ENCODE measurements around the gene NAGLU.

Gene NAGLU

DNA sequence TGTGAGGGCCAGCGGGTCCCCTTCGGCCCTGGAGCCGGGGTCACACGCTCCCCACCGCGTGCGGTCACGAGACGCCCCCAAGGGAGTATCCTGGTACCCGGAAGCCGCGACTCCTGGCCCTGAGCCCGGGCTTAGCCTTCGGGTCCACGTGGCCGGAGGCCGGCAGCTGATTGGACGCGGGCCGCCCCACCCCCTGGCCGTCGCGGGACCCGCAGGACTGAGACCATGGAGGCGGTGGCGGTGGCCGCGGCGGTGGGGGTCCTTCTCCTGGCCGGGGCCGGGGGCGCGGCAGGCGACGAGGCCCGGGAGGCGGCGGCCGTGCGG, at the start of gene NAGLU:
TSS of gene NAGLU (plus strand) at position 194 of the 324 bp plus-strand sequence. CDS start at position 226, 32 bp downstream.
- peak; percentile 66 to 96 for DNase-seq

DNA sequence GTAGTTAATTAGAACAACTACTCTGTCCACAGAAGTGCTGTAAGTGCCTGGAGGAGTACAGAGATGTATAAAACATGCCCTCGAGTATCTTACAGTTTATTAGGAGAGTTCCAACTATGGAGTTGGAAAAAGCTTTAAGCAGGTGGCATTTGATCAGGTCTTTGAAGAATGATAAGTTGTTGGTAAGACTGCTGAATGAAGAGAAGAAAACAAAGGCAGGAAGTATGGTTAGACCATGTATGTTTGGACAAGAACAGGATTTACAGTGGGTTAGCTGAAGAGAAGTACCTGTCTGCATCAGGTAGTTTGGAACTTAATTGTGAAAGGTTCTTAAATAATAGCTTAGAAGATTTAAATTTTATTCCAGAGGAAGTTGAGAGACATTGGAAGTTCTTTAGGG, 48.0 kb upstream of the NAGLU start:
- no peak for DNase-seq

DNA sequence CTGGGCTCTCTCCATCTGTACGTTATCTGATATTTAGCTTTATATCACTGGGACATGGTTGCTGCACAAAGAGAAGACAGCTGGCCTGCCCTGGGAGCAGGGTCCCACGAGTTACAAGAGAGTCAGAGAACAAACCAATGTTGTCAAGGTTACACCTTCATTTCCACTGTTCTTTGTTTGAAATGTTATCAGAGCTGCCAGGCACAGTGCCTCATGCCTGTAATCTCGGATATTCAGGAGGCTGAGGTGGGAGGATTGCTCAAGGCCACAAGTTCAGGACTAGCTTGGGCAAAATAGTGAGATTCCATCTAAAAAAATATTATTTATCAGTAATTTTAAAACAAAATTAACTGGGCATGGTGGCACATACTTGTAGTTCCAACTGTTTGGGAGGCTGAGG, 42.7 kb upstream of the NAGLU start:
- DNase-seq = no peak

DNA sequence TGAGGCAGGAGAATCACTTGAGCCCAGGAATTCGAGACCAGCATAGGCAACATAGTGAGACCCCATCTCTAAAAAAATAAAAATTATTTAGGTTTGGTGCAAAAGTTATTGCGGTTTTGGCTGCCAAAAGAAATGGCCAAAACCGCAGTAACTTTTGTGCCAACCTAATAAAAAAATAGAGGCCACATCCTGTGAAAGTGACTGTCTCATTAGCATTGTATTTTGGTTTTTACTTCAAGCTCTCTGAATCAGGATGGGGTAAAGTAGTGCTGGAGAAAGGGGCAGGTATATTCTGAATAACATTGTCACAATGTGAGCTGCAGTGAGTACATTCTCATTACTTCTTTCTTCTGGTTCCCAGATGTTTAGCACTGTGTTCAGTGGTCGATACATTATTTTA, 41.4 kb upstream of the NAGLU start:
- no peak for DNase-seq

DNA sequence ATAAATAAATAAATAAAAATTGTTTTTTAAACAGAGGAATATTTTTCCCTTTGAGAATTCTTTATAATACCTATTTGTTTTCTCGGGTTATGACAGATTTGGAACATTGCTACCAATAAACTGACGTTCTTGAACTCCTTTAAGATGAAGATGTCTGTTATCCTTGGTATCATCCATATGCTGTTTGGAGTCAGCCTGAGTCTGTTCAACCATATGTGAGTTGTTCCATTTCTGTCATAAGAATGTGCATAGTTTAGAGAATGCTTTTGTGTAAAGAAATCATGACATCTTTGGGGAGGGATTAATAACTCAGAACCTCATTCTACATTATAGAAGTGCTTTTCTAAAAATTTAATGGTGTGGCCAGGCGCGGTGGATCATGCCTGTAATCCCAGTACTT, 37.2 kb upstream of the NAGLU start:
- no peak for DNase-seq

DNA sequence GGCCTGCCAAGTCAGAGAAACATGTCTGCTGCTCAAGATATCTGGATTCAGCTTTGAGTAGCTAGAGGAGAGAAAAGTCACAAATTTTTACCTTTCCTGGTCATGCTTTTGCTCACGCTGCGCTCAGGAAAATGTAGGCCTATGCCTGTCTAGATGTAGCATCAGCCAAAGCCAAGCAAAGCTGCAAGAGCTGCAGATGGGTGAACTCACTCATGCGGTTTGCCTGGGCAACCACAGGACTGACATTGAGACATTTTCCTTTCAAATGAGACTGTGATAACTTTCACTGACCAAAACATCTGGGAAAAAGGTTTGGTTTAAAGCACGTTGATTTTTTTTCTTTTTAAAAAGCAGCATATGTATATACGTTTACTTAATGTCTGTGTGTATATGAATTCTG, 34.0 kb upstream of the NAGLU start:
- DNase-seq = no peak

DNA sequence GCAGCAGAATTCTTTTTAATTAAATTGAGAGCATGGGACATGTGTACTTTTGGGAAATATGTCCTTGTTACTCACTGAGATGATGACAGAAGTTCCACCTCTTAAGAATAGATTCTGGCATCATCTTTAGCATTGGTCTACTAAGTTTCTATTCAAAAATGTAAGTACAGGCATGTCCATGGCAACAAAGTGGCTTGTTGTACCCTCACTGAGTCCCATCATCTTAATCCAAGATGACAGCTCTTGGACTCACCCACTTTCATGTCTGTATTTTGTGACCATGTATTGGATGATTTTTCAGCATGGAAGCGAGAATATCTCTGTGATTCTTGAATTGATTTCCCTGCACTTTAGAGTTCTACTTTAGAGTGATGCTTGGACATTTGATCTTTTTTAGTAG, 33.1 kb upstream of the NAGLU start:
- no peak for DNase-seq

DNA sequence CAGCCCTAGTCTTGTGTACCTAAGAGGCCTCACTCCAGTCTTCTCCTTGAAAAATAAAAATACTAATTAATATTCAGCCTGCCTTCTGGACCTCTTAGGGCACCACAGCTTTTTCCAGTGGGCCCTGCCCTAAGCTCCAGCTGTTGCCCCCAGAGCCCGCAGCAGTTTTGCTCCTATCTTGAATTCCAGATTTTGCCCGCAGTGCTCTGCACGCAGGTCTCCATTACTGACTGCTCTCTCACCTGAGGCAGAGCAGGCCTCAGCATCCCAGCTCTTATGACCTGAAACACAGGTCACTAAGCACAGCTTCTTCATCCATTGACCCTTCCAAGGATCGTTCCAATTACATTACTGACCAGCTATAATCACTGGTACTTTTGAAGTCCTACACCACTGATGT, 28.4 kb upstream of the NAGLU start:
- no peak for DNase-seq

DNA sequence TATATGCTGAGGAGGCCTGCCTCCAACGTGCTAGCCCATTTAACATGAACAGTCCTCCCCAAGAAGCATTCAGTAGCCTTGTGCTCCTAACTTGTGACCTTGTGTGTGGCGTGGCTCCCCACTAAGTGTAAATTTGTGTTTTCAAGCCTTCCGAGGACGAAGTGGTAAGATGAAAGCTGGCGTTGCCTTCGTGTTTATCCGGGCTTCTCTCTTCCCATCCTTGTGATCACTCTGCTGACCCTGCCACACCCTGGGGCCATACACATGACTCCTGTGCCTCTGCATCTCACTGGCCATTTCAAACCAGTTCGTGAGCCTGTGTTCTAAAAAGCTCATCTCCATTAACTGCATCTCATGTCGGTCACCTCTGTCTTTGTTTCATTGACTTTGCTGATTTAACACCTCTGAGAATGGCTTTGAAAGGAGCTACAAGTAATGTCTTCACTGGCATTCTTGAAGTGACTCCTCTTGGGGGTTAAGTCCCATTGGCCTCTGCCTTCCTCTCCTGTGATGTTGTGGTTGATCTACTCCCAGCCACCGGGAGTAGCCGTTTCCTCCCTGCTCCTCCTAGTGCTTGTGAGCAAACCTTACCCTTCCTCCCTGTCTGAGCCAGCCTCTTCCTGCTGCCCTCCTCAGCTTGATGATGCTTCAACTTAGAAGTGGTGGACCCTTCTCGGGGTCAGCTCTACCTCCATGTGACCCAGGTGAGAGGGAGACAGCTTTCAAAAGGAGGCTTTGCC, 27.4 kb upstream of the NAGLU start:
- no peak for DNase-seq

DNA sequence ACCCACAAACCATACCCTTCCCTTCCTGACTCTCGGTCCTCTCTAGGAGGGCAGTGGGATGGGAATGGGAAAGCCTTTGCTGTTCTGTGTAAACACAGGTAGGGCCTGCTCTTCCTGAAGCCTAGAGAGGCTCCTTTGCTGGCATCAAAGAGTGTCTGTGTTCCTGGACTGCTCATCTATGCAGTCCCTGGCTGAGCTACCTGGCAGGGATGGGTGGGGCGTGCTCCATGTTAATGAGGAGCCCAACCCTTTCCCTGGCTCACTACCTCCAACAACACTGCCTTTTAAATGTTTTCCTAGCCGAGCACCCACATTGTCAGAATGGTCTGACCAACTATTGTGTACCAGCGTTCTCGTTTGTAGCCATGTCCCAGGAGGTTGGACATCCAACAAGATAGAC, 26.6 kb upstream of the NAGLU start:
- no peak for DNase-seq

DNA sequence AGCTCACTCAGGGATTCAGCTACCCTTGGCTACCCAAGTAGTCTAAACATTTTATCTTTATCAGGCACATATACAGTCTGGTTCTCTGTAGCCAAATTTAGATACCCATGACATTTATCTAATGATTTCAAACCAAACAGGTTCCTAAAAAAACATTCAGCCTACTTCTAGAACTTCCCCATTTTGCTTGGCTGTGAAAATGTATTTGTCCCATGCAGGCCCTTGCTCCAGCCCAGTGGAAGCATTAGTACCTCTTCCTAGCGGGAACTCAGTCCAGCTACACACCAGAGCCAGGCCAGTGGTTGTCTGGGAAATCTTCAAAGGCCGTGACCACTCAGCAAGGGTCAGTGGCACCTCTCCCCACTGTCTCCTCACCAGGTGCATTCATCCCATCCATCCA, 26.2 kb upstream of the NAGLU start:
- no peak for DNase-seq

DNA sequence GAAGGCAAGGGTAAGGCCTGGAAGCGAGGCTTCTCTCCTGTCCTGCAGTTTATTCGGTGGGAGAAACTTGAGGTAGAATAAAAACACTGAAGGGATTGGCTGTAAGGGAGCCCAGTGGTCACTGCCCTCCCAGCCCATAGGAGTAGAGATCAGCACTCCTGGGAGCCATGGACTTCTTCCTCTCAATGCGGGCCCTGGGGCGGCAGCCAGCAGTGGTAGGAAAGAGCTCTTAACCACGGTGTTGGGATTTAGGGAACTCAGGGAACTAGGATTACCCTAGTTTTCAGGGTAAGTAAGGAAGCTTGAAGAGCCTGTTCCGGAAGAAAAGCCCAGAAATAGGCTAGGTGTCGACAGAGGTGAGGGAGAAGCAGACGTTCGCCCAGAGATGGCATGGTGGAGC, 23.8 kb upstream of the NAGLU start:
- DNase-seq = no peak

DNA sequence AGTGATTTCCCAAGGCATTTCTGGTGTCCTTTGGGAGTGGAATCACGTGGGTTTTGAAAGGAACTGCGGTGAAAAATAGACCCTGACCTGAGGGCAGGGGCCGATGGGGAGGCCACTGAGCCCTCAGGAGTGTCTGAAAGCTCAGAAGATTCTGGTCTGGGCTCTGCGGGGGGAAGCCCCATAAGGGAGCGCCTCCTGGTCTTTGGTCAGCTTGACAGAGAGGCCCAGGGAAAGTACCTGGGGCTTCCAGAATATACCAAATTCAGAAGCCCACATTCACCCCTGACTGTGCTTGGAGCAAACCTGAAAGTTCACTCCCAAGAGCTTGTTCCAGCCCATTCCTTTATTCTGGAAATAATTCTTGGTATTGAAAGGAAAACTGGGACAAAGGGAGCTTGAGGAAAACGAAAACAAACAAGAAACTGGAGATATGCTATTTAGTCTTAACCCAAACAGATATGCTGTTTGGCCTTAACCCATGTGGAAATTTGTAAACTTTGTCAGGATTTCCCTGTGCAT, 23.2 kb upstream of the NAGLU start:
- no peak for DNase-seq

DNA sequence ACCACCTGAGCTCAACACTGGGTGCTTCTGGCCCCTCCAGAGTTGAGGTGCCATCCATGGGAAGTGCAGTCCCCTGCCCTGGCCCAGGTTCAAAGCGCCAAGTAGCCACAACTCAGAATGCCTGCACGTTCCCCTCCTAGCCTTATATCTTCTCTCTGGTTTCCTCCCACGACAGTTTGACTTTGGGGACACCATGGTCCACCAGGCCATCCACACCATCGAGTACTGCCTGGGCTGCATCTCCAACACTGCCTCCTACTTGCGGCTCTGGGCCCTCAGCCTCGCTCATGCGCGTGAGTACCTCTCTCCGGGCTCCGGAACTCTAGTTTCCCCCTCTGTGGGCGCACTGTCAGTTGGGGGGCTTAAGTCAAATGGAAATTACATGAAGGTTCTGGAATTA, 22.4 kb upstream of the NAGLU start:
- DNase-seq = no peak

DNA sequence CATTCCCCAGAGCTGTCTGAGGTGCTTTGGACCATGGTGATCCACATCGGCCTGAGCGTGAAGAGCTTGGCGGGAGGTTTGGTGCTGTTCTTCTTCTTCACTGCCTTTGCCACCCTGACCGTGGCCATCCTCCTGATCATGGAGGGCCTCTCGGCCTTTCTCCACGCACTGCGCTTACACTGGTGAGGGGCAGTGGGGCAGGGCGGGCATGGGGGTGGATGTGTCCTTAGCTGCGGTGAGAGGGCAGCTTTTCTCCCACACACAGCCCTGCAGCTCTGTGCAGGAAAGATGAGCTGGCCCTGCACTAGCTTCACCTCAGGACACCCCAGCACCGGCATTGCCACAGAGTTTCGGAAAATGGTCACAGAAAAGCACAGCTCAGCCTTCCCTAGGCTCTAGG, 21.8 kb upstream of the NAGLU start:
- no peak for DNase-seq

DNA sequence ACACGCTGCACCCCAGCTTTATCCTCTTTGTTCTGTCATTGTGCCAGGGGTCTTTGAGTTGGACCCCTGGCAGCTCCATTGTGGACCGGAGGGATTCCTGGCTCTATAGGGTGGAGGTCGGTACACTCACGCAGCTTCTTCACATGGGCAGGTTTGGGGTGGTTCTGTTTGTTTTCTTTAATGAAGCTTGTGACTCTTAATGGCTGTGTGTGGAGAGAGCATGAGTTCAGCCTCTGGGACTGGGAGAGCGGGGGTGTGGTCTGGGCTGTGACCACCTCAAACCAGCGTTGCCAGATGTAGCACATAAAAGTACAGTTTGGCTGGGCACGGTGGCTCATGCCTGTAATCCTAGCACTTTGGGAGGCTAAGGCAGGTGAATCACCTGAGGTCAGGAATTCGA, 21.2 kb upstream of the NAGLU start:
- no peak for DNase-seq

DNA sequence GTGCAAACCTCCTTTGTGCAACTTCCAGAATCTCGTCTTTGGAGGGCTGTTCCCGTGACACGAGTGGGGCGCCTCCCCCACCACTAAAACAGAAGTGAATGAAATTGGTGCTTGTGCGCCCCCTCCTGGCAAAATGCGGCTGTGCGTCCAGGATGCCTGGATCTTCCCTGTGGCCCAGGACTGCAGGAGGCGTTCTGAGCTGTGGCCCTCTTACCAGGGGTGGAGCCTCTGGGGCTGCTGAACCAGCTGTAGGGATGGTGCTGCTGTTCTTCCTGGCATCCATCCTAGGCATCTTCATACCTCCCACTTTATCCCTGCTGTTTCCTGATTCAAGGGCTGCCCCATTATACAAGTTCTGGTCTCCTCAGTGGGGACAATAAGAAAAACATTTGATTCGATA, 18.5 kb upstream of the NAGLU start:
- peak; percentile 23 to 68 for DNase-seq

DNA sequence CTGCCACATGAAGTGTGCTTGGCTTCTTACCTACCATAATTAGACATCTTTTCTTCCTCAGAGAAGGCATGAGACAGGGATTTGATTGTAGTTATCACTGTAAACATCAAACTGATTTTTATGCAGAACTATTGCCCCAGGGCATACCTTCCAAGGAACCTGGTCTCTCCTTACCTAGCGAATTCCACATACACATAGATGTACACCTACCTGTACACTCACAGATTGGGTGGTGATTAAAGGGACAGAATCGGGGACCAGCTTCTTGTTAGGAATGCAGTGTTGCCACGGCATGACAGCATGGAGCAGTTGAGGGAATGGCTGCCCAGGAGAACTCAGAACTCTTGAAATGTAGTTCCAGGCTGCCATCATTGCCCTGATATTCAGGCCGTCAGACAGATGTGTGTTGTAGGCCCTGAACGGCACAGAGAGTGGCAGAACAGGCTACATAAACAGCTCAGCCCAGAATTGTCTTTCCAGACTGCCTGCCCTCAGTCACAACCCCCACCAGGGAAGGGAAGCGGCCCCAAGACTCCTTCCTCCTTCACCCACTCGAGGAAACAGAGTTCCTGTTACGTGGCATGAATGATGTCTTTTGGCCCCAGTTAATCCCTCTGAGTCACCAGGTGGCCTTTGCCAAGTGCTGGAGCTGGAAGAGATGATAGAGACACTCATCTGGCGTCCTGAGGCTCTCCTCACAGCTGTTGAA, 17.8 kb upstream of the NAGLU start:
- no peak for DNase-seq

DNA sequence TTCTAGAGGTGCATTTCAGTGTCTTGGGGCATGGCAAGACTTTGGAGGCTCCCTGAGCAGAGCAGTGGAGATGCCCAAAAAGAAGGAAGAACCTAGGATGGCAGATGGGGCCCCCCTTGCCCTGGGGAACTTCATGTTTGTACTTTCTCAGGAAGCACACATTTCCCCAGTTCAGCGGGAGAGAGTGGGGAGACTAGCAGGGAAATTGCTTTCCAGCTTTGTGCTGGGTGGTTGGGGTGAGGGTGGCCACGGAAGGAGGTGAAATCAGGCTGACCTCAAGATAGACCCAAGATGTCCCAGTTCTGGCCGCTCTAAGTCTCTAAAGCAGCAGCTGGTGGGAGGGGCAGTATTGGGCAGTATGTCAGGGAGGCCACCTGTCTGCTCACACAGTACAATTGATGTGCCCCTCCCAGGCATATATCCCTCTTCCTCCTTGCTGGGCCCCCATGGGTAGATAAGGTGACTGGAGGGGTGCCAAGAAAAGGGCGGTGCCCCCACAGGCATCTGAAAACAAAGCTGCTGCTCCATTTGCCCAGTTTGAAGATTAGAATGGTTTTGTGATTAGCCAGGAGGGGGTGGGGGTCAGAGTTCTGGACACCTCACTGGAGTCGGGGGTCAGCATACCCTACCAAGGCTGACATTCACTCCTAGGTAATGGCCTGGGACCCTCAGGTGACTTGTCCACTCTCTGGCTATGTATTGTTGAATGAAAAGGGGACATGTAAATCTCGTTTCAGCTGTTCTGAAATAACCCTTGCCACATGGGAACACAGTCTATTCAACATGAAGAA, 17.1 kb upstream of the NAGLU start:
- no peak for DNase-seq

DNA sequence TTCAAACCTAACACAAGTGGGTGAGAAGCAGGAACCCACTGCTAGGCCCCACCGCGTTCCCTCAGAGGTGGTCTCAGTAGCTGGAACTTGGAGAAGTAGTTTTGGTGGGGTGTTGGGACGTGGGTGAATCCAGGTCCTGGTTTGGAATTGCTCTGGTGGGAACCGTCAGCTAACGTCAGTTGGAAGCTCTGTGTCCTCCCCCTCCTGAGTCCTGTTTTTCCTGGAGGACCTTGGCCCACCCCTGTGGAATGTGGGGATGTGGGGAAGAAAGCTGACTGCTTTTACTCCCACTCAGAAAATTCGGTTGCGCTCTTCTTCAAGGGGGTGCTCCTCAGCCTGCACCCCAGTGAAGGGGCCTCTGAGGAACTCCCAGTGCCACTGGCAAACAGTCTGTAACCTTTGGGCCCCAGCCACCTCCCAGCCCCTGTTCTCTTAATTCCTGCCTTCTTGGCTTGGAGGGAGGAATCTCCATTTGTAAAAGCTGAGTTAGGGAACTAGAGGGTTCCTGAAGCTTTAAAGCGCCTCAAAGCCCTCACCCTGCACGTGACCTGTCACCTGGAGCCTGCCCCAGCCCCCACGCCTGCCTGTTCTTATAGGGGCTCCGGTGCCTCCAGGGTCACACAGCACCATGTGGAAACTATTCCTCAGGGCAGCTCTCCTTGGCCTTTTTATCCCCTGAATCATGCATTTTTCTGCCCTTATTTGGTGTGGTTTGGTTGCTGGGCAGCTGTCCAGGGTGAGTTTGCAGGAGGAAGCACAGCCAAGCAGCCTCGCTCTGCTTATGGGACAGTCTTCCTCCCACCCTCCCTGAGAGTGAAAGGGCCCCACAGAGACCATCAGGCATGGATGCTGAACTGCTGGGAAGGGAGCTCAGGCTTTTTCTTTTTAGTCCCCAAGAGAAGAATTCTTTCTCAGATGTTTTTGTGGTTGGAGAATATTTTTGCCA, 16.2 kb upstream of the NAGLU start:
- no peak for DNase-seq

DNA sequence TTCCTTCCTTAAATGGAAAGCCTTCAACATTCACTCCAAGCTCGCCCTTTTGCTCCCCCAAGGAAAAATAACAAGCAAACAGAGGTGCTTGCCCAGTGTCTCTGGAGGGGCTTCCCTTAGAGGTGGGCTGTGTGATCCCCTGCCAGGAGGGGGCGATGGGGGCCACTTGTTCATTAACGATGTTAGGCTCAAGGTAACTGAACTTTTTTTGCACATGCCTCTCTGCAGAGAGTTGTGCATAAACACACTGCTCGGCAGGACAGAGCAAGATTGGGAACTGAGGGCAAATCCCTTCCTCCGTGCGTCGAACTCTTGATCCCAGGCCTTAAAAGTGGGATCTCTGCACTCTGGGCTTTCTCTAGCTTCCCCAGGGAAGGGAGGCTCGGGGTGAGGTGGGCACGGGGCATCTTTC, 15.5 kb upstream of the NAGLU start:
- DNase-seq = no peak

DNA sequence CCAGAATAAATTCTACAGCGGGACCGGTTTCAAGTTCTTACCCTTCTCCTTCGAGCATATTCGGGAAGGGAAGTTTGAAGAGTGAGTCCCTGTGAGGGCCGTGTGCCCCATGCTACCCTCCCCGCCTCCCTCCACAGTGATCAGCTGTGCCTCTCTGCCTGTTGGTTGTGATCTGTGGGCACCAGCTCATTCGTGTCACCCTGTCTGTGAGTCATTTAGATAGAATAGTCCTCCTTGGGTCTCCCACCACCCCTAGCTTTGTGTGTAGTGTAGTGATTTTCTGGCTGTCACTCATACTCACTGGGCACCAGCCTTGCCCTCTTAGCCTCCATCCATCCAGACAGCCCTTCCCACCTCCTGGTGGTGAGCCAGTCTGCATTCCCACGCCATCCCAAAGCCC, 15.0 kb upstream of the NAGLU start:
- DNase-seq = no peak
